Measurements from ENCODE around the gene B3GNT2.

- TF ChIP-seq, protein P1, sequence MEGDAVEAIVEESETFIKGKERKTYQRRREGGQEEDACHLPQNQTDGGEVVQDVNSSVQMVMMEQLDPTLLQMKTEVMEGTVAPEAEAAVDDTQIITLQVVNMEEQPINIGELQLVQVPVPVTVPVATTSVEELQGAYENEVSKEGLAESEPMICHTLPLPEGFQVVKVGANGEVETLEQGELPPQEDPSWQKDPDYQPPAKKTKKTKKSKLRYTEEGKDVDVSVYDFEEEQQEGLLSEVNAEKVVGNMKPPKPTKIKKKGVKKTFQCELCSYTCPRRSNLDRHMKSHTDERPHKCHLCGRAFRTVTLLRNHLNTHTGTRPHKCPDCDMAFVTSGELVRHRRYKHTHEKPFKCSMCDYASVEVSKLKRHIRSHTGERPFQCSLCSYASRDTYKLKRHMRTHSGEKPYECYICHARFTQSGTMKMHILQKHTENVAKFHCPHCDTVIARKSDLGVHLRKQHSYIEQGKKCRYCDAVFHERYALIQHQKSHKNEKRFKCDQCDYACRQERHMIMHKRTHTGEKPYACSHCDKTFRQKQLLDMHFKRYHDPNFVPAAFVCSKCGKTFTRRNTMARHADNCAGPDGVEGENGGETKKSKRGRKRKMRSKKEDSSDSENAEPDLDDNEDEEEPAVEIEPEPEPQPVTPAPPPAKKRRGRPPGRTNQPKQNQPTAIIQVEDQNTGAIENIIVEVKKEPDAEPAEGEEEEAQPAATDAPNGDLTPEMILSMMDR (IDR thresholded peaks at IDR 0.05) = no peak
- no peak for TF ChIP-seq POLR2AphosphoS5 (IDR thresholded peaks at IDR 0.05; ENCODE audit: low read depth, low read length)
- no peak for TF ChIP-seq SIN3A (IDR thresholded peaks at IDR 0.05; ENCODE audit: borderline replicate concordance, insufficient read depth, low read depth, low read length)
- TF ChIP-seq, protein P2, sequence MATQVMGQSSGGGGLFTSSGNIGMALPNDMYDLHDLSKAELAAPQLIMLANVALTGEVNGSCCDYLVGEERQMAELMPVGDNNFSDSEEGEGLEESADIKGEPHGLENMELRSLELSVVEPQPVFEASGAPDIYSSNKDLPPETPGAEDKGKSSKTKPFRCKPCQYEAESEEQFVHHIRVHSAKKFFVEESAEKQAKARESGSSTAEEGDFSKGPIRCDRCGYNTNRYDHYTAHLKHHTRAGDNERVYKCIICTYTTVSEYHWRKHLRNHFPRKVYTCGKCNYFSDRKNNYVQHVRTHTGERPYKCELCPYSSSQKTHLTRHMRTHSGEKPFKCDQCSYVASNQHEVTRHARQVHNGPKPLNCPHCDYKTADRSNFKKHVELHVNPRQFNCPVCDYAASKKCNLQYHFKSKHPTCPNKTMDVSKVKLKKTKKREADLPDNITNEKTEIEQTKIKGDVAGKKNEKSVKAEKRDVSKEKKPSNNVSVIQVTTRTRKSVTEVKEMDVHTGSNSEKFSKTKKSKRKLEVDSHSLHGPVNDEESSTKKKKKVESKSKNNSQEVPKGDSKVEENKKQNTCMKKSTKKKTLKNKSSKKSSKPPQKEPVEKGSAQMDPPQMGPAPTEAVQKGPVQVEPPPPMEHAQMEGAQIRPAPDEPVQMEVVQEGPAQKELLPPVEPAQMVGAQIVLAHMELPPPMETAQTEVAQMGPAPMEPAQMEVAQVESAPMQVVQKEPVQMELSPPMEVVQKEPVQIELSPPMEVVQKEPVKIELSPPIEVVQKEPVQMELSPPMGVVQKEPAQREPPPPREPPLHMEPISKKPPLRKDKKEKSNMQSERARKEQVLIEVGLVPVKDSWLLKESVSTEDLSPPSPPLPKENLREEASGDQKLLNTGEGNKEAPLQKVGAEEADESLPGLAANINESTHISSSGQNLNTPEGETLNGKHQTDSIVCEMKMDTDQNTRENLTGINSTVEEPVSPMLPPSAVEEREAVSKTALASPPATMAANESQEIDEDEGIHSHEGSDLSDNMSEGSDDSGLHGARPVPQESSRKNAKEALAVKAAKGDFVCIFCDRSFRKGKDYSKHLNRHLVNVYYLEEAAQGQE (IDR thresholded peaks at IDR 0.05; ENCODE audit: insufficient read depth in 1 of 2, low read depth in 2 of 2, low read length in 1 of 2) = no peak
- no peak for TF ChIP-seq TCF7L2 (IDR thresholded peaks at IDR 0.05; ENCODE audit: low read depth, low read length)
Observed at GRCh38 chr2:62200291-62200841, 4.5 kb downstream of the B3GNT2 start.
